Activated T-helper 17 cell treated with anti-CD3 and anti-CD28 coated beads, Interleukin-2, amount 50 U/mL, for 72 hours (primary cell): Measurements from ENCODE around the gene DNAJB1. TPM values are rescaled to one million over a fixed set of nuclear protein-coding genes. Genes with fewer than 3 reads are reported as not detected.

Source experiments
- ATAC-seq: fragments of 150-1000 bp; cut with Tn5 transposase; replicated peaks from 2 replicates; pipeline ENCODE4 v1.10.0; 2021; ENCODE audit warnings: mild to moderate bottlenecking, moderate library complexity
- H3K27ac Mint-ChIP-seq: one replicate; pipeline ENCODE4 v1.8.0; 2022; ENCODE audit warnings: mixed read lengths
- H3K27me3 Mint-ChIP-seq: one replicate; pipeline ENCODE4 v1.8.0; 2022; ENCODE audit warnings: mixed read lengths
- H3K36me3 Mint-ChIP-seq: one replicate; pipeline ENCODE4 v1.8.0; 2022; ENCODE audit warnings: low read depth, mild to moderate bottlenecking, mixed read lengths
- H3K4me1 Mint-ChIP-seq: one replicate; pipeline ENCODE4 v1.8.0; 2022; ENCODE audit warnings: mixed read lengths
- H3K4me3 Mint-ChIP-seq: one replicate; pipeline ENCODE4 v1.8.0; 2022; ENCODE audit warnings: mild to moderate bottlenecking, mixed read lengths
- H3K9me3 Mint-ChIP-seq: one replicate; pipeline ENCODE4 v1.8.0; 2022; ENCODE audit warnings: mixed read lengths
- total RNA-seq, 2 donors: library from RNA; stranded (reverse); gene quantifications; one replicate each; pipeline ENCODE4 v1.2.3, GENCODE V29; 2022

DNAJB1 gene
- total RNA-seq, 2 donors from 2014 or later, result 79.4 to 140 TPM

GRCh38 chr19:14479309-14479974 lies 38.8 kb downstream of the DNAJB1 start:
- no peak overlapping the region for H3K27ac Mint-ChIP-seq
- no peaks in the 10 kb centered on the region for H3K9me3 Mint-ChIP-seq
- peaks cover 14% of the 10 kb centered on the region for H3K36me3 Mint-ChIP-seq
- H3K27me3 Mint-ChIP-seq, result peaks cover 5% of the 10 kb centered on the region
- peaks cover 17% of the 10 kb centered on the region for H3K4me1 Mint-ChIP-seq
- H3K4me3 Mint-ChIP-seq, result no peak overlapping the region
- no peak for ATAC-seq

- no peak overlapping the region for H3K27ac Mint-ChIP-seq
- H3K9me3 Mint-ChIP-seq, result no peaks in the 10 kb centered on the region
- peaks cover 19% of the 10 kb centered on the region for H3K4me1 Mint-ChIP-seq
- H3K36me3 Mint-ChIP-seq, result peaks cover 16% of the 10 kb centered on the region
- H3K4me3 Mint-ChIP-seq, result no peak overlapping the region
- ATAC-seq, result no peak
- H3K27me3 Mint-ChIP-seq, result peaks cover 9% of the 10 kb centered on the region
These were observed 40.1 kb downstream of the DNAJB1 start for GRCh38 chr19:14478113-14478545.

- no peak for ATAC-seq
- no peaks in the 10 kb centered on the region for H3K9me3 Mint-ChIP-seq
- peaks cover 15% of the 10 kb centered on the region for H3K27me3 Mint-ChIP-seq
These were observed 40.6 kb downstream of the DNAJB1 start for GRCh38 chr19:14477418-14478112.

GRCh38 chr19:14476673-14477401 lies 41.4 kb downstream of the DNAJB1 start:
- ATAC-seq, result no peak
- peaks cover 19% of the 10 kb centered on the region for H3K4me1 Mint-ChIP-seq
- peaks cover 15% of the 10 kb centered on the region for H3K27me3 Mint-ChIP-seq
- no peak overlapping the region for H3K4me3 Mint-ChIP-seq
- H3K27ac Mint-ChIP-seq, result no peak overlapping the region
- peaks cover 22% of the 10 kb centered on the region for H3K36me3 Mint-ChIP-seq
- H3K9me3 Mint-ChIP-seq, result no peaks in the 10 kb centered on the region

More at GRCh38 chr19:14477418-14478112, 40.6 kb downstream of the DNAJB1 start:
- Mint-ChIP-seq H3K27ac (no peak overlapping the region), H3K4me1 (peaks cover 19% of the 10 kb centered on the region), H3K36me3 (peaks cover 20% of the 10 kb centered on the region), H3K4me3 (no peak overlapping the region)

GRCh38 chr19:14476327-14476672 lies 41.9 kb downstream of the DNAJB1 start:
- ATAC-seq, result no peak
- peaks cover 15% of the 10 kb centered on the region for H3K27me3 Mint-ChIP-seq
- H3K36me3 Mint-ChIP-seq, result peaks cover 27% of the 10 kb centered on the region
- H3K27ac Mint-ChIP-seq, result peak overlapping the region; percentile 43
- H3K4me1 Mint-ChIP-seq, result peaks cover 19% of the 10 kb centered on the region
- H3K9me3 Mint-ChIP-seq, result no peaks in the 10 kb centered on the region
- peak overlapping the region; percentile 39 for H3K4me3 Mint-ChIP-seq

- Mint-ChIP-seq H3K4me3 (peak within 1 kb of the TSS; percentile 39), H3K27ac (peak within 1 kb of the TSS; percentile 43), H3K27me3 (peaks cover 15% of the 10 kb centered on the region), H3K36me3 (peaks cover 35% of the 10 kb centered on the region), H3K4me1 (peaks cover 19% of the 10 kb centered on the region), H3K9me3 (no peaks in the 10 kb centered on the region)
- peak; percentile 75 for ATAC-seq
These were observed 42.7 kb downstream of the DNAJB1 start, which contains the start of gene PTGER1 for GRCh38 chr19:14475251-14476073. Gene PTGER1 (minus strand): TSS chr19:14475354. CDS start chr19:14474320, 1,034 bp downstream.

GRCh38 chr19:14474827-14475226 lies 43.4 kb downstream of the DNAJB1 start:
- ATAC-seq, result no peak
- H3K36me3 Mint-ChIP-seq, result peaks cover 41% of the 10 kb centered on the region
- no peak overlapping the region for H3K27ac Mint-ChIP-seq
- H3K4me3 Mint-ChIP-seq, result no peak overlapping the region
- peaks cover 19% of the 10 kb centered on the region for H3K4me1 Mint-ChIP-seq
- H3K9me3 Mint-ChIP-seq, result no peaks in the 10 kb centered on the region
- peaks cover 15% of the 10 kb centered on the region for H3K27me3 Mint-ChIP-seq

GRCh38 chr19:14473978-14474578 lies 44.1 kb downstream of the DNAJB1 start:
- H3K36me3 Mint-ChIP-seq, result peaks cover 47% of the 10 kb centered on the region
- H3K9me3 Mint-ChIP-seq, result no peaks in the 10 kb centered on the region
- H3K4me1 Mint-ChIP-seq, result peaks cover 19% of the 10 kb centered on the region
- H3K27ac Mint-ChIP-seq, result no peak overlapping the region
- peaks cover 15% of the 10 kb centered on the region for H3K27me3 Mint-ChIP-seq
- no peak for ATAC-seq
- no peak overlapping the region for H3K4me3 Mint-ChIP-seq

- Mint-ChIP-seq H3K4me1 (peaks cover 19% of the 10 kb centered on the region), H3K27ac (no peak overlapping the region), H3K36me3 (peaks cover 48% of the 10 kb centered on the region), H3K27me3 (peaks cover 15% of the 10 kb centered on the region), H3K4me3 (peak overlapping the region; percentile 57), H3K9me3 (no peaks in the 10 kb centered on the region)
- no peak for ATAC-seq
These were observed 44.9 kb downstream of the DNAJB1 start for GRCh38 chr19:14473073-14473977.

GRCh38 chr19:14472202-14472938 lies 45.8 kb downstream of the DNAJB1 start:
- Mint-ChIP-seq H3K9me3 (no peaks in the 10 kb centered on the region), H3K27ac (no peak overlapping the region), H3K36me3 (peaks cover 51% of the 10 kb centered on the region), H3K4me3 (peak overlapping the region; percentile 57), H3K4me1 (peaks cover 19% of the 10 kb centered on the region), H3K27me3 (peaks cover 15% of the 10 kb centered on the region)
- ATAC-seq, result peak; percentile 62

GRCh38 chr19:14471436-14472187 lies 46.6 kb downstream of the DNAJB1 start:
- Mint-ChIP-seq H3K9me3 (no peaks in the 10 kb centered on the region), H3K4me3 (peak overlapping the region; percentile 57), H3K27ac (no peak overlapping the region), H3K27me3 (peaks cover 15% of the 10 kb centered on the region), H3K36me3 (peaks cover 59% of the 10 kb centered on the region), H3K4me1 (peaks cover 16% of the 10 kb centered on the region)
- ATAC-seq, result no peak
